Skeletal muscle satellite cell (primary cell): ENCODE measurements around the gene BCR.

ENCODE experiments used
- H3K27me3 ChIP-seq: 2 replicates; pipeline ENCODE4 v1.7.0; 2013; ENCODE audit warnings: low read length; ENCODE audit not compliant: control insufficient read depth, insufficient read depth
- H3K36me3 ChIP-seq: 2 replicates; pipeline ENCODE4 v1.7.0; 2013; ENCODE audit warnings: mild to moderate bottlenecking, control low read depth, low read length; ENCODE audit not compliant: insufficient read depth
- H3K4me1 ChIP-seq: 2 replicates; pipeline ENCODE4 v1.7.0; 2013; ENCODE audit warnings: low read length; ENCODE audit not compliant: control insufficient read depth, insufficient read depth
- H3K4me2 ChIP-seq: 2 replicates; pipeline ENCODE4 v1.7.0; 2013; ENCODE audit warnings: mild to moderate bottlenecking, low read length
- H3K4me3 ChIP-seq: 2 replicates; pipeline ENCODE4 v1.7.0; 2013; ENCODE audit warnings: low read length
- H3K9ac ChIP-seq: 2 replicates; pipeline ENCODE4 v1.7.0; 2013; ENCODE audit warnings: mild to moderate bottlenecking, low read depth, low read length, moderate library complexity
- H3K9me3 ChIP-seq: replicated peaks from 2 replicates; pipeline ENCODE4 v1.7.0; 2013; ENCODE audit warnings: mild to moderate bottlenecking, control low read depth, low read length

Gene BCR

GRCh38 chr22:23245799-23246136 is 65.5 kb downstream of the BCR start:
- Histone ChIP-seq H3K4me3 (peak overlapping the region; percentile 33), H3K4me2 (peak overlapping the region; percentile 78), H3K9ac (peak overlapping the region; percentile 50), H3K36me3 (no peaks in the 10 kb centered on the region), H3K9me3 (no peaks in the 10 kb centered on the region), H3K4me1 (peaks cover 38% of the 10 kb centered on the region), H3K27me3 (no peaks in the 10 kb centered on the region)

GRCh38 chr22:23246982-23247766 is 66.9 kb downstream of the BCR start:
- H3K9ac ChIP-seq = no peak overlapping the region
- H3K4me3 ChIP-seq = no peak overlapping the region
- no peaks in the 10 kb centered on the region for H3K9me3 ChIP-seq
- peaks cover 38% of the 10 kb centered on the region for H3K4me1 ChIP-seq
- no peaks in the 10 kb centered on the region for H3K36me3 ChIP-seq
- H3K27me3 ChIP-seq = no peaks in the 10 kb centered on the region
- no peak overlapping the region for H3K4me2 ChIP-seq

GRCh38 chr22:23248583-23248982 is 68.3 kb downstream of the BCR start:
- H3K4me1 ChIP-seq = peaks cover 34% of the 10 kb centered on the region
- H3K36me3 ChIP-seq = no peaks in the 10 kb centered on the region
- peak overlapping the region; percentile 35 for H3K4me2 ChIP-seq
- H3K9me3 ChIP-seq = no peaks in the 10 kb centered on the region
- H3K27me3 ChIP-seq = no peaks in the 10 kb centered on the region
- no peak overlapping the region for H3K9ac ChIP-seq
- no peak overlapping the region for H3K4me3 ChIP-seq

GRCh38 chr22:23250056-23250784 is 69.9 kb downstream of the BCR start:
- Histone ChIP-seq H3K4me1 (peaks cover 23% of the 10 kb centered on the region), H3K36me3 (peaks cover 10% of the 10 kb centered on the region), H3K9me3 (no peaks in the 10 kb centered on the region), H3K4me3 (no peak overlapping the region), H3K9ac (no peak overlapping the region), H3K27me3 (no peaks in the 10 kb centered on the region), H3K4me2 (no peak overlapping the region)

- H3K4me1 ChIP-seq = peaks cover 16% of the 10 kb centered on the region
- H3K9me3 ChIP-seq = no peaks in the 10 kb centered on the region
- no peak overlapping the region for H3K4me2 ChIP-seq
- no peaks in the 10 kb centered on the region for H3K27me3 ChIP-seq
- H3K4me3 ChIP-seq = no peak overlapping the region
- H3K36me3 ChIP-seq = peaks cover 15% of the 10 kb centered on the region
- H3K9ac ChIP-seq = no peak overlapping the region
These were observed 70.6 kb downstream of the BCR start for GRCh38 chr22:23250785-23251363.

- H3K9ac ChIP-seq = no peak overlapping the region
- no peaks in the 10 kb centered on the region for H3K9me3 ChIP-seq
- no peak overlapping the region for H3K4me2 ChIP-seq
- H3K36me3 ChIP-seq = peaks cover 17% of the 10 kb centered on the region
- peaks cover 11% of the 10 kb centered on the region for H3K4me1 ChIP-seq
- H3K4me3 ChIP-seq = no peak overlapping the region
- H3K27me3 ChIP-seq = no peaks in the 10 kb centered on the region
These were observed 71.3 kb downstream of the BCR start for GRCh38 chr22:23251445-23252093.

GRCh38 chr22:23253475-23254055 is 73.3 kb downstream of the BCR start:
- H3K27me3 ChIP-seq = no peaks in the 10 kb centered on the region
- peaks cover 14% of the 10 kb centered on the region for H3K4me1 ChIP-seq
- H3K9me3 ChIP-seq = no peaks in the 10 kb centered on the region
- H3K36me3 ChIP-seq = peaks cover 19% of the 10 kb centered on the region
- no peak overlapping the region for H3K4me3 ChIP-seq
- H3K9ac ChIP-seq = no peak overlapping the region
- H3K4me2 ChIP-seq = no peak overlapping the region

- H3K9me3 ChIP-seq = no peaks in the 10 kb centered on the region
- H3K4me2 ChIP-seq = no peak overlapping the region
- H3K4me1 ChIP-seq = peaks cover 12% of the 10 kb centered on the region
- H3K4me3 ChIP-seq = no peak overlapping the region
- H3K36me3 ChIP-seq = peaks cover 23% of the 10 kb centered on the region
- H3K27me3 ChIP-seq = no peaks in the 10 kb centered on the region
- H3K9ac ChIP-seq = no peak overlapping the region
These were observed 75.3 kb downstream of the BCR start for GRCh38 chr22:23255506-23256170.

- Histone ChIP-seq H3K4me1 (peaks cover 12% of the 10 kb centered on the region), H3K9me3 (no peaks in the 10 kb centered on the region), H3K4me3 (no peak overlapping the region), H3K36me3 (peaks cover 23% of the 10 kb centered on the region), H3K27me3 (no peaks in the 10 kb centered on the region), H3K4me2 (no peak overlapping the region), H3K9ac (no peak overlapping the region)
These were observed 76.0 kb downstream of the BCR start for GRCh38 chr22:23256171-23256932.

- Histone ChIP-seq H3K4me2 (peak overlapping the region; percentile 42), H3K4me3 (peak overlapping the region; percentile 3), H3K9ac (peak overlapping the region; percentile 6), H3K36me3 (peaks cover 27% of the 10 kb centered on the region), H3K9me3 (no peaks in the 10 kb centered on the region), H3K4me1 (peaks cover 12% of the 10 kb centered on the region), H3K27me3 (no peaks in the 10 kb centered on the region)
These were observed 76.9 kb downstream of the BCR start for GRCh38 chr22:23256986-23257888.
